ENCODE data around the gene TMC8. TPM values are rescaled to one million over a fixed set of nuclear protein-coding genes. Genes with fewer than 3 reads are reported as not detected.

The TMC8 gene
- total RNA-seq, 4 donors from 2014 or later, result 1.2 to 40.8 (median 9.8) TPM

DNA sequence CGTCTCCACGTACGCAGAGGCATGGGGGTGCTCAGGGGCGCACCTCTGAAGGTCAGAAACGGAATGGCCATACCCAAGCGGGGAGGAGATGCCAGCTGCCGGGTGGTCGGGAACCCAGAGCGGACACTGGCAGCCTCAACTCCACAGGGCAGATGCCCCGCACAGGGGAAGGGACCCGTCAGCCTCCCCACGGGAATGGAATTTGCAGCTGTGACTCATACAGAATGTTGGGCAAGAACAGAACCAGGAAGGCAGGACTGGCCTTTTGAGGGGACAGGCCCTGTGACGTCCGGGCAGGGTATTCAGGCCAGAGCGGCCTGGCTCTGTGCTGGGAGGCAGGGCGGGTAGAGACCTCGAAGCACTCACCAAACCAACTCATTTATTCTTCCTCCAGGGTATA is 48.8 kb downstream of the TMC8 start:
- in situ Hi-C loops (cut with MboI; ENCODE audit: low pct_ligation_motif_present in 1 of 4, low pct_unique_long_range_greater_than_20kb in 1 of 4, low sequenced_read_pairs in 3 of 4), result loop anchor here in 2 of 4 donors (10.0 kb wide), 1 partner anchor 65 kb away; no protein-coding TSS in a partner anchor
- 77% methylated on average over 17 of the region's 17 CpGs; no CpG with 5 or more reads in 1 of the 2 donors for WGBS, 2 donors (ENCODE audit: low coverage in 1 of 2)
- Histone ChIP-seq H3K4me3 (no peak overlapping the region), H3K4me1 (peaks cover 26 to 56% (median 44%) of the 10 kb centered on the region in 4 donors), H3K27ac (peak overlapping the region; percentile 70 to 83 (median 72)), H3K27me3 (no peaks in the 10 kb centered on the region), H3K36me3 (no peaks in the 10 kb centered on the region), H3K9me3 (no peaks in the 10 kb centered on the region)
- TF ChIP-seq POLR2AphosphoS5 (IDR thresholded peaks at IDR 0.05), result peak in 2 of 3 donors; percentile 52 to 63
- no peak for TF ChIP-seq CTCF (IDR thresholded peaks at IDR 0.05)
- intact Hi-C loops (cut with DNase I; ENCODE audit: low total_unique reads), result loop anchor here (5.0 kb wide), 1 partner anchor 67 kb away; no protein-coding TSS in a partner anchor
- DNase-seq, result no peak

DNA sequence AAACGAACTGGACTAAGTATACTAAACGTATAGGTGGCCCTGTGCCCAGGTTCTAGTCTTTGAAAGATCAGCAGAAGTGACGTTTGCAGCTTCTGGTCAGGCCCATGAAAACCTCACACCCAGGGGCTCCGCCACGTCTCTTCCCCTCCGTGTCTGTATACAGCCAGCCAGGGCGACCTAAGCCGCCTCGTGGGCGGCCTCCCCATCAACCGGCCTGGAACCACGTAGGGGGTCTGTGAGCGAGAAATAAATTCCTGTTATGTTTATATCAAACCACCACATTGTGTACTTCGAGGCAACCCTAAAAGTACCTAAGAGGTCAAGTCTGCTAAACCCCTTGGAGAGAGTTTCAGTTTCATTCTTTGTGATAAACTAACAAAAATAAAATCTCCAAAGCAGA is 49.5 kb downstream of the TMC8 start:
- H3K4me1 ChIP-seq, result peaks cover 19 to 55% (median 41%) of the 10 kb centered on the region in 4 donors
- WGBS, 2 donors (ENCODE audit: low coverage in 1 of 2), result 50 to 68% methylated on average over 1 to 14 of the region's 14 CpGs
- no peak for DNase-seq

GRCh38 chr17:78180508-78180907 is 49.9 kb downstream of the TMC8 start:
- TF ChIP-seq POLR2AphosphoS5 (IDR thresholded peaks at IDR 0.05) (peak; percentile 47 to 78 (median 52)), POLR2A (IDR thresholded peaks at IDR 0.05) (no peak)
- DNase-seq, result no peak
- WGBS, 2 donors (ENCODE audit: low coverage in 1 of 2), result 57 to 70% methylated on average over 1 to 2 of the region's 2 CpGs
- in situ Hi-C loops (cut with MboI; ENCODE audit: low pct_ligation_motif_present in 1 of 4, low pct_unique_long_range_greater_than_20kb in 1 of 4, low sequenced_read_pairs in 3 of 4), result no loop called here
- Histone ChIP-seq H3K27ac (peak overlapping the region; percentile 70 to 83 (median 72)), H3K4me3 (no peak overlapping the region), H3K4me1 (peaks cover 15 to 55% (median 41%) of the 10 kb centered on the region in 4 donors), H3K9me3 (no peaks in the 10 kb centered on the region), H3K36me3 (no peaks in the 10 kb centered on the region), H3K27me3 (no peaks in the 10 kb centered on the region)
- intact Hi-C loops (cut with DNase I; ENCODE audit: low total_unique reads), result no loop called here

More for the DNA sequence above, 49.5 kb downstream of the TMC8 start:
- TF ChIP-seq CTCF (IDR thresholded peaks at IDR 0.05) (no peak), EP300 (IDR thresholded peaks at IDR 0.05; ENCODE audit: low read depth) (no peak), POLR2A (IDR thresholded peaks at IDR 0.05) (no peak), POLR2AphosphoS5 (IDR thresholded peaks at IDR 0.05) (no peak)
- peak overlapping the region; percentile 70 to 83 (median 72) for H3K27ac ChIP-seq
- H3K36me3 ChIP-seq, result no peaks in the 10 kb centered on the region
- H3K27me3 ChIP-seq, result no peaks in the 10 kb centered on the region
- no peak overlapping the region for H3K4me3 ChIP-seq
- in situ Hi-C loops (cut with MboI; ENCODE audit: low pct_ligation_motif_present in 1 of 4, low pct_unique_long_range_greater_than_20kb in 1 of 4, low sequenced_read_pairs in 3 of 4), result no loop called here
- intact Hi-C loops (cut with DNase I; ENCODE audit: low total_unique reads), result no loop called here
- H3K9me3 ChIP-seq, result no peaks in the 10 kb centered on the region

GRCh38 chr17:78182504-78182903 is 51.9 kb downstream of the TMC8 start:
- H3K9me3 ChIP-seq, result no peaks in the 10 kb centered on the region
- intact Hi-C loops (cut with DNase I; ENCODE audit: low total_unique reads), result no loop called here
- H3K36me3 ChIP-seq, result no peaks in the 10 kb centered on the region
- in situ Hi-C loops (cut with MboI; ENCODE audit: low pct_ligation_motif_present in 1 of 4, low pct_unique_long_range_greater_than_20kb in 1 of 4, low sequenced_read_pairs in 3 of 4), result no loop called here
- H3K27me3 ChIP-seq, result no peaks in the 10 kb centered on the region
- 91% methylated on average over 13 of the region's 13 CpGs; no CpG with 5 or more reads in 1 of the 2 donors for WGBS, 2 donors (ENCODE audit: low coverage in 1 of 2)
- H3K4me1 ChIP-seq, result peaks cover 6 to 51% (median 38%) of the 10 kb centered on the region in 4 donors
- no peak for DNase-seq
- H3K4me3 ChIP-seq, result no peak overlapping the region
- no peak for TF ChIP-seq CTCF (IDR thresholded peaks at IDR 0.05)
- TF ChIP-seq POLR2A (IDR thresholded peaks at IDR 0.05), result no peak
- TF ChIP-seq POLR2AphosphoS5 (IDR thresholded peaks at IDR 0.05), result no peak
- no peak for TF ChIP-seq EP300 (IDR thresholded peaks at IDR 0.05; ENCODE audit: low read depth)
- no peak overlapping the region for H3K27ac ChIP-seq

GRCh38 chr17:78183916-78184315 is 53.3 kb downstream of the TMC8 start:
- 60 to 81% methylated on average over 1 to 12 of the region's 12 CpGs for WGBS, 2 donors (ENCODE audit: low coverage in 1 of 2)
- Histone ChIP-seq H3K4me3 (no peak overlapping the region), H3K36me3 (no peaks in the 10 kb centered on the region), H3K4me1 (peaks cover 8 to 61% (median 42%) of the 10 kb centered on the region in 4 donors), H3K9me3 (no peaks in the 10 kb centered on the region), H3K27me3 (no peaks in the 10 kb centered on the region), H3K27ac (peak overlapping the region in 3 of 4 donors; percentile 34 to 86 (median 64))
- in situ Hi-C loops (cut with MboI; ENCODE audit: low pct_ligation_motif_present in 1 of 4, low pct_unique_long_range_greater_than_20kb in 1 of 4, low sequenced_read_pairs in 3 of 4), result no loop called here
- no peak for TF ChIP-seq POLR2A (IDR thresholded peaks at IDR 0.05)
- no peak for TF ChIP-seq CTCF (IDR thresholded peaks at IDR 0.05)
- TF ChIP-seq EP300 (IDR thresholded peaks at IDR 0.05; ENCODE audit: low read depth), result no peak
- TF ChIP-seq POLR2AphosphoS5 (IDR thresholded peaks at IDR 0.05), result no peak
- intact Hi-C loops (cut with DNase I; ENCODE audit: low total_unique reads), result no loop called here
- no peak for DNase-seq

Data from transverse colon (tissue), 4 donors.